ENCODE data around the gene FADS6. TPM values are rescaled to one million over a fixed set of nuclear protein-coding genes. Genes with fewer than 3 reads are reported as not detected.
"Not testable (repeated sequence)": the region's sequence is repeated elsewhere in the genome, so short reads cannot be mapped to it uniquely, and the experiment has no call there.

Gene FADS6
- total and polyA plus RNA-seq, 3 experiments from 2014 or later = not detected

- peaks cover 10% of the 10 kb centered on the region for H3K4me1 ChIP-seq (ENCODE audit: insufficient read depth, low read length)
- Mint-ChIP-seq H3K9me3 (no peaks in the 10 kb centered on the region), H3K27me3 (no peaks in the 10 kb centered on the region), H3K4me1 (peaks cover 18 to 23% (median 22%) of the 10 kb centered on the region in 3 donors), H3K4me3 (peak within 1 kb of the TSS; percentile 82 to 97 (median 93)), H3K27ac (peak within 1 kb of the TSS; percentile 91 to 99 (median 97)), H3K36me3 (peaks cover 0 to 4% (median 1%) of the 10 kb centered on the region in 3 donors)
- H3K27ac ChIP-seq (ENCODE audit: low read depth, low read length) = peak within 1 kb of the TSS; percentile 96
- DNase-seq = no peak
- POLR2A ChIA-PET = interaction anchor here (0.5 to 2.2 kb wide), 11 partner anchors 20 to 988 kb away, joined by 3 to 10 read pairs (median 5); partner anchors contain the start of genes GRB2, MIF4GD and SLC25A19
- no peaks in the 10 kb centered on the region for H3K27me3 ChIP-seq (ENCODE audit: insufficient read depth, low read length, poor library complexity, severe bottlenecking)
- CTCF ChIA-PET = interaction anchor here (0.9 to 1.0 kb wide), 4 partner anchors 10 to 135 kb away, joined by 3 to 6 read pairs (median 3); partner anchors contain the start of gene RAB37
- H3K9me3 ChIP-seq (ENCODE audit: low read length) = no peaks in the 10 kb centered on the region
- no peaks in the 10 kb centered on the region for H3K36me3 ChIP-seq (ENCODE audit: insufficient read depth, low read length)
- peak within 1 kb of the TSS; percentile 98 for H3K4me3 ChIP-seq (ENCODE audit: low read length)
Measured at GRCh38 chr17:74872313-74873036, 21.0 kb downstream of the FADS6 start, which contains the start of gene FDXR. TSS of gene FDXR (minus strand) at chr17:74872994. CDS start at chr17:74872944, 50 bp downstream.

- peak overlapping the region in 3 of 8 donors; percentile 14 to 91 (median 73) for H3K27ac Mint-ChIP-seq
- CTCF ChIA-PET = interaction anchor here (1.0 to 1.4 kb wide), 4 partner anchors 9 to 136 kb away, joined by 3 to 6 read pairs (median 3); partner anchors contain the start of gene GRIN2C
- POLR2A ChIA-PET = interaction anchor here (2.2 kb wide), 1 partner anchor 122 kb away, joined by 10 read pairs; no protein-coding TSS in a partner anchor
- Histone ChIP-seq H3K36me3 (ENCODE audit: insufficient read depth, low read length) (no peaks in the 10 kb centered on the region), H3K27ac (ENCODE audit: low read depth, low read length) (peak overlapping the region; percentile 4), H3K27me3 (ENCODE audit: insufficient read depth, low read length, poor library complexity, severe bottlenecking) (no peaks in the 10 kb centered on the region), H3K9me3 (ENCODE audit: low read length) (no peaks in the 10 kb centered on the region), H3K4me3 (ENCODE audit: low read length) (peak overlapping the region; percentile 66), H3K4me1 (ENCODE audit: insufficient read depth, low read length) (peaks cover 10% of the 10 kb centered on the region)
- peaks cover 0 to 4% (median 4%) of the 10 kb centered on the region in 3 donors for H3K36me3 Mint-ChIP-seq
- H3K27me3 Mint-ChIP-seq = no peaks in the 10 kb centered on the region
- DNase-seq = no peak
- peak overlapping the region; percentile 27 to 96 (median 82) for H3K4me3 Mint-ChIP-seq
- H3K4me1 Mint-ChIP-seq = peaks cover 18 to 23% (median 22%) of the 10 kb centered on the region in 3 donors
- no peaks in the 10 kb centered on the region for H3K9me3 Mint-ChIP-seq
Measured at GRCh38 chr17:74871356-74872076, 21.9 kb downstream of the FADS6 start.

DNA sequence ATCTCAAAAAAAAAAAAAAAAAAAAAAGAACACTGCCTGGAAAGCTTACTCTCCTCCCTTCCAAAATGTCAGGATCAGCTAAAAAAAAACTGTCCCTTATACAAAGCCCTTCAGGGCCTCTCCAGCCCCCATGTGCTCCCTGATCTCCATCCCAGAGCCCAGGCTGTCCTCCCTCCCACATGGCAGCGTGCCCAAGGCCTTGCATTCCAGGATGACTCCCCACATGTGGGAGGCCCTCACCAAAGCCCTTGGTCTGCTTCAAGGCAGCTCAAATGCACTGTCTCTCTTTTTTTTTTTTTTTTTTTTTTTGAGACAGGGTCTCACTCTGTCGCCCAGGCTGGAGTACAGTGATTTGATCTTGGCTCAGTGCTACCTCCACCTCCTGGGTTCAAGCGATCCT is 22.9 kb downstream of the FADS6 start:
- H3K9me3 ChIP-seq (ENCODE audit: low read length) = no peaks in the 10 kb centered on the region
- peaks cover 18 to 23% (median 22%) of the 10 kb centered on the region in 3 donors for H3K4me1 Mint-ChIP-seq
- no peak for DNase-seq
- CTCF ChIA-PET = interaction anchor here (1.1 to 11.3 kb wide), 4 partner anchors 8 to 135 kb away, joined by 3 to 90 read pairs (median 6); no protein-coding TSS in a partner anchor
- no peak overlapping the region for H3K4me3 ChIP-seq (ENCODE audit: low read length)
- H3K27ac ChIP-seq (ENCODE audit: low read depth, low read length) = no peak overlapping the region
- peak overlapping the region in 1 of 8 donors; percentile 55 for H3K27ac Mint-ChIP-seq
- H3K36me3 Mint-ChIP-seq = peaks cover 0 to 4% (median 4%) of the 10 kb centered on the region in 3 donors
- H3K36me3 ChIP-seq (ENCODE audit: insufficient read depth, low read length) = no peaks in the 10 kb centered on the region
- no peaks in the 10 kb centered on the region for H3K9me3 Mint-ChIP-seq
- POLR2A ChIA-PET = interaction anchor here (0.6 kb wide), 1 partner anchor 96 kb away, joined by 3 read pairs; no protein-coding TSS in a partner anchor
- peaks cover 10% of the 10 kb centered on the region for H3K4me1 ChIP-seq (ENCODE audit: insufficient read depth, low read length)
- H3K27me3 Mint-ChIP-seq = no peaks in the 10 kb centered on the region
- no peaks in the 10 kb centered on the region for H3K27me3 ChIP-seq (ENCODE audit: insufficient read depth, low read length, poor library complexity, severe bottlenecking)
- no peak overlapping the region for H3K4me3 Mint-ChIP-seq

DNA sequence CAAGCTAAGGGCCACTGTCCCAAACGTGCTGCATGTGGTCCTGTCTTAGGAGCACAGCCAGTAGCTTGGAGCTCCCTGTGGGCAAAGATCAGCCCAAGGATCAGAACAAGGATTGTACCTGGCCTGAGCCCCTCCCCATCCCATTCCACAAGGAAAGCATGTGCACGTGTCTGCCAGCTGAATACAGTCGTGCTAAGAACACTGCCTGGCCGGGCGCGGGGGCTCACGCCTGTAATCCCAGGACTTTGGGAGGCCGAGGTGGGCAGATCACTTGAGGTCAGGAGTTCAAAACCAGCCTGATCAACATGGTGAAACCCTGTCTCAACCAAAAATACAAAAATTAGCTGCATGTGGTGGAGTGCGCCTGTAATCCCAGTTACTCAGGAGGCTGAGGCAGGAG is 23.4 kb downstream of the FADS6 start:
- H3K27ac ChIP-seq (ENCODE audit: low read depth, low read length); H3K36me3 Mint-ChIP-seq; H3K27me3 Mint-ChIP-seq; H3K9me3 ChIP-seq (ENCODE audit: low read length); H3K27ac Mint-ChIP-seq; H3K27me3 ChIP-seq (ENCODE audit: insufficient read depth, low read length, poor library complexity, severe bottlenecking); H3K9me3 Mint-ChIP-seq; H3K4me3 ChIP-seq (ENCODE audit: low read length); H3K4me3 Mint-ChIP-seq; H3K4me1 ChIP-seq (ENCODE audit: insufficient read depth, low read length); H3K36me3 ChIP-seq (ENCODE audit: insufficient read depth, low read length); DNase-seq: not testable (repeated sequence)
- ChIA-PET CTCF (interaction anchor here (1.1 to 11.3 kb wide), 3 partner anchors 8 to 126 kb away, joined by 6 to 90 read pairs (median 6); no protein-coding TSS in a partner anchor), POLR2A (interaction anchor here (0.6 kb wide), 1 partner anchor 96 kb away, joined by 3 read pairs; no protein-coding TSS in a partner anchor)
- H3K4me1 Mint-ChIP-seq = peaks cover 18 to 25% (median 23%) of the 10 kb centered on the region in 3 donors

DNA sequence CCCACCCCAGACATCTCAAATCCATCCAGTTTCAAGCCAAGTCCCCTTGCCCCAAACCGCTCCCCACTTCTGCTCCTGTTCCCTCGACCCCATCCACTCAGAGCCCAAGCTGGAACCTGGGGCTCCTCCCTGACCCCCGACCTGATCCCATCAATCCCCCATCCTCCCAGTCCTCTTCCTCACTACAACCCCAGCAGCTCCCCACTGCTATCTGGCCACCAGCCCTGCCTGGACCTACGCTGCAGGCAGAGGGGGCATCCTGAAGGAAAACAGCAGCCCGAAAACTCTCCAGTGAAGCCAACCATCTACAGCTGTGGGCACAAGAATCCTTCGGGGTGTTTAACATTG is 24.6 kb downstream of the FADS6 start:
- H3K4me1 ChIP-seq (ENCODE audit: insufficient read depth, low read length) = peaks cover 10% of the 10 kb centered on the region
- CTCF ChIA-PET = interaction anchor here (0.8 to 11.3 kb wide), 5 partner anchors 9 to 211 kb away, joined by 3 to 90 read pairs (median 4); no protein-coding TSS in a partner anchor
- no peaks in the 10 kb centered on the region for H3K9me3 ChIP-seq (ENCODE audit: low read length)
- Mint-ChIP-seq H3K4me3 (no peak overlapping the region), H3K9me3 (no peaks in the 10 kb centered on the region), H3K27me3 (no peaks in the 10 kb centered on the region), H3K27ac (no peak overlapping the region), H3K36me3 (peaks cover 0 to 6% (median 4%) of the 10 kb centered on the region in 3 donors), H3K4me1 (peaks cover 19 to 28% (median 25%) of the 10 kb centered on the region in 3 donors)
- POLR2A ChIA-PET = no interaction called here
- H3K4me3 ChIP-seq (ENCODE audit: low read length) = no peak overlapping the region
- DNase-seq = no peak
- H3K27ac ChIP-seq (ENCODE audit: low read depth, low read length) = peak overlapping the region; percentile 47
- no peaks in the 10 kb centered on the region for H3K27me3 ChIP-seq (ENCODE audit: insufficient read depth, low read length, poor library complexity, severe bottlenecking)
- H3K36me3 ChIP-seq (ENCODE audit: insufficient read depth, low read length) = no peaks in the 10 kb centered on the region

GRCh38 chr17:74868251-74868907 is 25.1 kb downstream of the FADS6 start:
- Mint-ChIP-seq H3K27ac (peak overlapping the region in 1 of 8 donors; percentile 28), H3K36me3 (peaks cover 0 to 6% (median 4%) of the 10 kb centered on the region in 3 donors), H3K4me1 (peaks cover 15 to 26% (median 21%) of the 10 kb centered on the region in 3 donors), H3K27me3 (no peaks in the 10 kb centered on the region), H3K4me3 (no peak overlapping the region), H3K9me3 (no peaks in the 10 kb centered on the region)
- Histone ChIP-seq H3K36me3 (ENCODE audit: insufficient read depth, low read length) (no peaks in the 10 kb centered on the region), H3K27me3 (ENCODE audit: insufficient read depth, low read length, poor library complexity, severe bottlenecking) (no peaks in the 10 kb centered on the region), H3K4me3 (ENCODE audit: low read length) (no peak overlapping the region), H3K4me1 (ENCODE audit: insufficient read depth, low read length) (peaks cover 10% of the 10 kb centered on the region), H3K27ac (ENCODE audit: low read depth, low read length) (peak overlapping the region; percentile 47), H3K9me3 (ENCODE audit: low read length) (no peaks in the 10 kb centered on the region)
- ChIA-PET CTCF (interaction anchor here (0.8 to 11.3 kb wide), 5 partner anchors 10 to 211 kb away, joined by 3 to 90 read pairs (median 4); no protein-coding TSS in a partner anchor), POLR2A (interaction anchor here (0.6 kb wide), 1 partner anchor 122 kb away, joined by 4 read pairs; no protein-coding TSS in a partner anchor)
- no peak for DNase-seq

DNA sequence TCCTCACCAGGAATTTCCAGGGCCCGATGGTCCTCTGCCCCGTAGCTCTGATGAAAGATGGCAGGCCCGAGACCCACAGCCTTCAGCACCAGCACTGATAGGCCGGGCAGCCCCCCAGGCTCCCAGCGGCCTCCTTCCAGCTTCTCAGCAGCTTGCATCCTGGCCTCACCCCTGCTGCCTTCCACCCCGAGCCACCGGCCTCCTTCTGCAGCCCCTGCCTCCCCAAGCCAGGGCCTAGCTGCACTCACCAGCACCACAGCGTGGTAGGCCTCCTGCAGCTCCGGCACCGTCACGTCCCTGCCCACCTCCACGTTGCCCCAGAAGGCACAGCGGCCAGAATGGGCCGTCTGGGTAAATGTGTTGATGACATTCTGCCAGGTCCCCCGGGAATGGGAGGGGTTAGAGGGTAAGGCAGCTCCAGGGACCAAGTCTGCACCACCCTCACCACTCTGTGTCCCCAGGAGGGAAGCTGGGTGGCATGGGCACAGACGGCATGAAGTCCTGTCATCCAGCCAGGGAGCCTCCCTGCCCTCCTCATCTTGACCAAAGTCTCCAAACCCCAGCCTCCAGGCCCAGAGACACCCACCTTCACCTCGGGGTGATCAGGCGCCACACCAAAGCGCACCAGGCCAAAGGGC is 27.1 kb downstream of the FADS6 start:
- peaks cover 11 to 14% (median 11%) of the 10 kb centered on the region in 3 donors for H3K4me1 Mint-ChIP-seq
- H3K9me3 Mint-ChIP-seq = no peaks in the 10 kb centered on the region
- H3K36me3 Mint-ChIP-seq = peaks cover 0 to 4% (median 3%) of the 10 kb centered on the region in 3 donors
- Histone ChIP-seq H3K36me3 (ENCODE audit: insufficient read depth, low read length) (no peaks in the 10 kb centered on the region), H3K4me1 (ENCODE audit: insufficient read depth, low read length) (peaks cover 5% of the 10 kb centered on the region), H3K27me3 (ENCODE audit: insufficient read depth, low read length, poor library complexity, severe bottlenecking) (peaks cover 7% of the 10 kb centered on the region), H3K9me3 (ENCODE audit: low read length) (no peaks in the 10 kb centered on the region), H3K27ac (ENCODE audit: low read depth, low read length) (no peak overlapping the region), H3K4me3 (ENCODE audit: low read length) (no peak overlapping the region)
- ChIA-PET POLR2A (no interaction called here), CTCF (interaction anchor here (0.8 to 11.3 kb wide), 7 partner anchors 23 to 209 kb away, joined by 3 to 90 read pairs (median 6); partner anchors contain the start of gene RAB37)
- H3K27me3 Mint-ChIP-seq = peaks cover 6 to 7% of the 10 kb centered on the region in 2 donors
- H3K27ac Mint-ChIP-seq = peak overlapping the region in 1 of 8 donors; percentile 43
- DNase-seq = no peak
- no peak overlapping the region for H3K4me3 Mint-ChIP-seq
